CD4-positive, alpha-beta T cell (primary cell): ENCODE data around the gene TMED10. TPM values are rescaled to one million over a fixed set of nuclear protein-coding genes. Genes with fewer than 3 reads are reported as not detected.

Experiments
- ATAC-seq: fragments of 200-7000 bp; cut with Tn5 transposase; one replicate; pipeline ENCODE4 v1.10.0; 2022; ENCODE audit warnings: mild to moderate bottlenecking; ENCODE audit not compliant: poor library complexity
- CTCF ChIA-PET: fragments of 350-600 bp; sonication (Branson Sonifier 250); formaldehyde crosslinking; loops from one replicate; lab custom pipeline; 2021; ENCODE audit warnings: antibody characterized with exemption, inconsistent platforms; lab: Charles Lee
- POLR2A ChIA-PET: fragments of 350-600 bp; sonication (Branson Sonifier 250); formaldehyde crosslinking; loops from one replicate; lab custom pipeline; 2021; ENCODE audit warnings: antibody characterized with exemption, inconsistent platforms; lab: Charles Lee
- DNase-seq, 14 experiments: peaks; one replicate each; pipeline ENCODE4 v3.0.0-alpha.2; 2013 to 2020; ENCODE audit warnings: mixed read lengths in 2 of 14
- H3K27ac ChIP-seq, 2 donors: one replicate each; pipeline versions ENCODE4 v1.5.1 to v1.7.0; 2013; ENCODE audit warnings: low read length in 2 of 2, low read depth in 1 of 2, mild to moderate bottlenecking in 1 of 2
- H3K27me3 ChIP-seq, 2 experiments: 1 replicate in 1 of 2; 2 replicates in 1 of 2; pipeline versions ENCODE4 v1.6.1 to v1.7.0; 2013; ENCODE audit warnings: low read length in 2 of 2, control low read depth in 1 of 2, mild to moderate bottlenecking in 1 of 2, moderate library complexity in 1 of 2; ENCODE audit not compliant: insufficient read depth in 2 of 2, control insufficient read depth in 1 of 2
- H3K36me3 ChIP-seq: one replicate; pipeline ENCODE4 v1.6.1; 2013; ENCODE audit warnings: low read length, control low read depth; ENCODE audit not compliant: insufficient read depth
- H3K4me1 ChIP-seq: one replicate; pipeline ENCODE4 v1.6.1; 2013; ENCODE audit warnings: low read length, control low read depth; ENCODE audit not compliant: insufficient read depth
- H3K4me3 ChIP-seq: one replicate; pipeline ENCODE4 v1.5.1; 2013; ENCODE audit warnings: mild to moderate bottlenecking, low read length, moderate library complexity
- H3K9me3 ChIP-seq, 2 experiments: 1 replicate in 1 of 2; 2 replicates in 1 of 2; pipeline versions ENCODE4 v1.6.1 to v1.7.0; 2013; ENCODE audit warnings: low read length in 2 of 2, mild to moderate bottlenecking in 2 of 2, control low read depth in 1 of 2, moderate library complexity in 1 of 2; ENCODE audit not compliant: control insufficient read depth in 1 of 2, insufficient read depth in 1 of 2
- H3K27ac Mint-ChIP-seq: one replicate; pipeline ENCODE4 v1.8.0; 2020; ENCODE audit warnings: mixed read lengths
- H3K27me3 Mint-ChIP-seq: one replicate; pipeline ENCODE4 v1.8.0; 2021; ENCODE audit warnings: mixed read lengths
- H3K36me3 Mint-ChIP-seq: one replicate; pipeline ENCODE4 v1.8.0; 2021; ENCODE audit warnings: low read depth, mixed read lengths
- H3K4me1 Mint-ChIP-seq: one replicate; pipeline ENCODE4 v1.8.0; 2021; ENCODE audit warnings: low read depth, mixed read lengths
- H3K4me3 Mint-ChIP-seq: one replicate; pipeline ENCODE4 v1.8.0; 2020; ENCODE audit warnings: mild to moderate bottlenecking, mixed read lengths
- H3K9me3 Mint-ChIP-seq: one replicate; pipeline ENCODE4 v1.8.0; 2020; ENCODE audit warnings: mixed read lengths
- intact Hi-C, 2 experiments: fragments of 100-400 bp; cut with DNase I in 1 of 2; cut with micrococcal nuclease in 1 of 2; formaldehyde crosslinking; loops; one replicate each; pipeline versions ENCODE4 v1.15.1 to v1.9.0; 2023 to 2025; cut with DNase I, micrococcal nuclease
- total RNA-seq, 174 experiments: library from RNA in 2 of 174; stranded (reverse) in 2 of 174; gene quantifications; one replicate each; pipeline ENCODE4 v1.2.3 and lab custom pipeline; 2021 to 2026
- TF ChIP-seq, protein P1 (sequence below): fragments of 200-600 bp; IDR thresholded peaks from one replicate; pipeline ENCODE4 v1.8.0; 2022; ENCODE audit warnings: antibody characterized with exemption, mild to moderate bottlenecking

The TMED10 gene
- total RNA-seq, 2 experiments from 2014 or later, result 153 to 156 TPM

- H3K36me3 Mint-ChIP-seq, result peaks cover 2% of the 10 kb centered on the region
- Histone ChIP-seq H3K9me3 (no peaks in the 10 kb centered on the region), H3K27me3 (no peaks in the 10 kb centered on the region), H3K27ac (no peak overlapping the region), H3K36me3 (no peaks in the 10 kb centered on the region), H3K4me1 (peaks cover 4% of the 10 kb centered on the region), H3K4me3 (no peak overlapping the region)
- ChIA-PET POLR2A (no interaction called here), CTCF (no interaction called here)
- DNase-seq, result no peak
- TF ChIP-seq, protein P1, sequence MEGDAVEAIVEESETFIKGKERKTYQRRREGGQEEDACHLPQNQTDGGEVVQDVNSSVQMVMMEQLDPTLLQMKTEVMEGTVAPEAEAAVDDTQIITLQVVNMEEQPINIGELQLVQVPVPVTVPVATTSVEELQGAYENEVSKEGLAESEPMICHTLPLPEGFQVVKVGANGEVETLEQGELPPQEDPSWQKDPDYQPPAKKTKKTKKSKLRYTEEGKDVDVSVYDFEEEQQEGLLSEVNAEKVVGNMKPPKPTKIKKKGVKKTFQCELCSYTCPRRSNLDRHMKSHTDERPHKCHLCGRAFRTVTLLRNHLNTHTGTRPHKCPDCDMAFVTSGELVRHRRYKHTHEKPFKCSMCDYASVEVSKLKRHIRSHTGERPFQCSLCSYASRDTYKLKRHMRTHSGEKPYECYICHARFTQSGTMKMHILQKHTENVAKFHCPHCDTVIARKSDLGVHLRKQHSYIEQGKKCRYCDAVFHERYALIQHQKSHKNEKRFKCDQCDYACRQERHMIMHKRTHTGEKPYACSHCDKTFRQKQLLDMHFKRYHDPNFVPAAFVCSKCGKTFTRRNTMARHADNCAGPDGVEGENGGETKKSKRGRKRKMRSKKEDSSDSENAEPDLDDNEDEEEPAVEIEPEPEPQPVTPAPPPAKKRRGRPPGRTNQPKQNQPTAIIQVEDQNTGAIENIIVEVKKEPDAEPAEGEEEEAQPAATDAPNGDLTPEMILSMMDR, result no peak
- H3K27me3 Mint-ChIP-seq, result no peaks in the 10 kb centered on the region
- no peak overlapping the region for H3K4me3 Mint-ChIP-seq
- no peak for ATAC-seq
- peaks cover 8% of the 10 kb centered on the region for H3K4me1 Mint-ChIP-seq
- H3K27ac Mint-ChIP-seq, result no peak overlapping the region
- no peaks in the 10 kb centered on the region for H3K9me3 Mint-ChIP-seq
- intact Hi-C loops, result no loop called here
Measured at GRCh38 chr14:75181293-75182062, 5.1 kb upstream of the TMED10 start.

DNA sequence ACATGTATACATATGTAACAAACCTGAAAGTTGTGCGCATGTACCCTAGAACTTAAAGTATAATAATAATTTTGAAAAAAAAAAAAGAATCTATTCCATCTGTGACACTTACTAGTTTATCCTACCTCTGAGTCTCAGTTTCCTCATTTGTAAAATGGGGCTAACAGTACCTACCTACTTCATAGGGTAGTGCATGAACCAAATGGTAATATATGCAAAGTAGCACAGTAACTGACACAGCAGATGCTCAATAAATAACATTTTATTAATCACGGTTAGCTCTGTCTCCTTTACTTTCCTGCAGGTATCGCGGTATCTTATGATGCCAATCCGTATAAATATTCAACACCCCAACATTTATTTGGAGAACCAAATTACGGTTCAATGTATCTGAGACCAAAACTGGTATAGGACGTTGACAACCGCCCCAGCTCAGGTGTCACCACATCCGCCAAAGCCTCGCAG is 703 bp downstream of the TMED10 start:
- Mint-ChIP-seq H3K27ac (peak overlapping the region; percentile 97), H3K4me3 (peak overlapping the region; percentile 94), H3K36me3 (peaks cover 16% of the 10 kb centered on the region), H3K9me3 (no peaks in the 10 kb centered on the region), H3K27me3 (no peaks in the 10 kb centered on the region), H3K4me1 (peaks cover 58% of the 10 kb centered on the region)
- no peaks in the 10 kb centered on the region for H3K36me3 ChIP-seq
- POLR2A ChIA-PET, result interaction anchor here (0.5 to 3.1 kb wide), 25 partner anchors 8 to 412 kb away, joined by 3 to 23 read pairs (median 4); partner anchors contain the start of gene NEK9
- no peaks in the 10 kb centered on the region for H3K9me3 ChIP-seq
- H3K27me3 ChIP-seq, result no peaks in the 10 kb centered on the region
- peak overlapping the region; percentile 79 for H3K4me3 ChIP-seq
- H3K4me1 ChIP-seq, result peaks cover 33% of the 10 kb centered on the region
- peak overlapping the region; percentile 99 to 100 for H3K27ac ChIP-seq
- TF ChIP-seq, protein P1, result no peak
- intact Hi-C loops, result loop anchor here (1.0 to 5.0 kb wide), 11 partner anchors 19 to 683 kb away; partner anchors contain the start of genes FOS (in 2 of the 2), NEK9 (in 2 of the 2), ISCA2 (in 1 of the 2) and NPC2 (in 1 of the 2)
- no peak for DNase-seq
- peak; percentile 12 for ATAC-seq
- CTCF ChIA-PET, result interaction anchor here (0.6 to 1.0 kb wide), 2 partner anchors 34 to 55 kb away, joined by 3 read pairs; no protein-coding TSS in a partner anchor

- no peaks in the 10 kb centered on the region for H3K36me3 ChIP-seq
- no peak for DNase-seq
- POLR2A ChIA-PET, result no interaction called here
- H3K27ac ChIP-seq, result peak overlapping the region; percentile 17 to 23
- Mint-ChIP-seq H3K4me1 (peaks cover 75% of the 10 kb centered on the region), H3K27me3 (no peaks in the 10 kb centered on the region), H3K36me3 (peaks cover 22% of the 10 kb centered on the region), H3K27ac (peak overlapping the region; percentile 97), H3K9me3 (no peaks in the 10 kb centered on the region), H3K4me3 (peak overlapping the region; percentile 77)
- CTCF ChIA-PET, result no interaction called here
- TF ChIP-seq, protein P1, result no peak
- no peaks in the 10 kb centered on the region for H3K27me3 ChIP-seq
- no peak overlapping the region for H3K4me3 ChIP-seq
- intact Hi-C loops, result loop anchor here in 1 of 2 experiments (2.0 kb wide), 1 partner anchor 47 kb away; the partner anchor contains the start of gene NEK9
- H3K9me3 ChIP-seq, result no peaks in the 10 kb centered on the region
- H3K4me1 ChIP-seq, result peaks cover 42% of the 10 kb centered on the region
- ATAC-seq, result no peak
Measured at GRCh38 chr14:75174066-75174465, 2.3 kb downstream of the TMED10 start.
